Activated B cell treated with CpG ODN at 0.5 μM for 24 hours (primary cell): Measurements from ENCODE around the gene APLP1. TPM values are rescaled to one million over a fixed set of nuclear protein-coding genes. Genes with fewer than 3 reads are reported as not detected.

Experiments
- ATAC-seq: fragments of 200-7000 bp; cut with Tn5 transposase; one replicate; pipeline ENCODE4 v1.10.0; 2021; ENCODE audit warnings: low read depth, mild to moderate bottlenecking, moderate library complexity
- CTCF ChIA-PET: fragments of 350-600 bp; sonication (Branson Sonifier 250); formaldehyde crosslinking; loops from one replicate; lab custom pipeline; 2021; ENCODE audit warnings: antibody characterized with exemption; lab: Charles Lee
- POLR2A ChIA-PET: fragments of 350-600 bp; sonication (Branson Sonifier 250); formaldehyde crosslinking; loops from one replicate; lab custom pipeline; 2021; ENCODE audit warnings: antibody characterized with exemption; lab: Charles Lee
- DNase-seq: peaks from one replicate; pipeline ENCODE4 v3.0.0; 2022
- H3K27ac Mint-ChIP-seq: one replicate; pipeline ENCODE4 v1.8.0; 2020; ENCODE audit warnings: mixed read lengths
- H3K27me3 Mint-ChIP-seq: one replicate; pipeline ENCODE4 v1.8.0; 2021; ENCODE audit warnings: mixed read lengths
- H3K36me3 Mint-ChIP-seq: one replicate; pipeline ENCODE4 v1.8.0; 2021; ENCODE audit warnings: low read depth, mixed read lengths
- H3K4me1 Mint-ChIP-seq: one replicate; pipeline ENCODE4 v1.8.0; 2021; ENCODE audit warnings: mixed read lengths
- H3K4me3 Mint-ChIP-seq: one replicate; pipeline ENCODE4 v1.8.0; 2020; ENCODE audit warnings: mild to moderate bottlenecking, mixed read lengths
- H3K9me3 Mint-ChIP-seq: one replicate; pipeline ENCODE4 v1.8.0; 2020; ENCODE audit warnings: mixed read lengths
- intact Hi-C: fragments of 100-400 bp; cut with micrococcal nuclease; formaldehyde crosslinking; loops from one replicate; pipeline ENCODE4 v1.15.1; 2024
- total RNA-seq: library from RNA; stranded (reverse); gene quantifications from 2 replicates; pipeline ENCODE4 v1.2.3, GENCODE V29; 2022
- TF ChIP-seq, protein P1 (sequence below): fragments of 200-600 bp; IDR thresholded peaks from one replicate; pipeline ENCODE4 v1.8.0; 2022; ENCODE audit warnings: antibody characterized with exemption, mild to moderate bottlenecking

The APLP1 gene
- total RNA-seq, 1 donor from 2014 or later, result not detected

DNA sequence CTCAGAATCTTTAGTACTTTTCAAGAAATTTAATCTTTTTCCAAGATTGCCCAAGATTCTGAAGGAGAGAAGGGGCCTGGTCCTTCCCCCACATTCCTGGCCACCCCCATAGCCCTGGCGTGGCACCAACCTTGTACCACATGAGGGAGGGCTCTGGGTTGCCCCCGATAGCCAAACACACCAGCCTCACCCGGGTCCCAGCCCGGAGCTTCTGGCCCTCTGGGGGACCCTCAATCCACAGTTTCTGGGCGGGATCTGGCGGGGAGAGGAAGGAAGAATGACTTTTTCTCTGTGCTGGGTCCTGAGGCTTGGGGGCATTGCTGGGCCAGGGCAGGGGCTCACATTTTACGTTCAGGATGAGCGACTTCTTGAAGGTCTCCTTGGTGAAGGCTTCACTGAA is 20.5 kb upstream of the APLP1 start:
- Mint-ChIP-seq H3K27me3 (peaks cover 54% of the 10 kb centered on the region), H3K9me3 (no peaks in the 10 kb centered on the region), H3K4me3 (no peak overlapping the region), H3K4me1 (peaks cover 18% of the 10 kb centered on the region), H3K27ac (no peak overlapping the region), H3K36me3 (no peaks in the 10 kb centered on the region)
- TF ChIP-seq, protein P1, sequence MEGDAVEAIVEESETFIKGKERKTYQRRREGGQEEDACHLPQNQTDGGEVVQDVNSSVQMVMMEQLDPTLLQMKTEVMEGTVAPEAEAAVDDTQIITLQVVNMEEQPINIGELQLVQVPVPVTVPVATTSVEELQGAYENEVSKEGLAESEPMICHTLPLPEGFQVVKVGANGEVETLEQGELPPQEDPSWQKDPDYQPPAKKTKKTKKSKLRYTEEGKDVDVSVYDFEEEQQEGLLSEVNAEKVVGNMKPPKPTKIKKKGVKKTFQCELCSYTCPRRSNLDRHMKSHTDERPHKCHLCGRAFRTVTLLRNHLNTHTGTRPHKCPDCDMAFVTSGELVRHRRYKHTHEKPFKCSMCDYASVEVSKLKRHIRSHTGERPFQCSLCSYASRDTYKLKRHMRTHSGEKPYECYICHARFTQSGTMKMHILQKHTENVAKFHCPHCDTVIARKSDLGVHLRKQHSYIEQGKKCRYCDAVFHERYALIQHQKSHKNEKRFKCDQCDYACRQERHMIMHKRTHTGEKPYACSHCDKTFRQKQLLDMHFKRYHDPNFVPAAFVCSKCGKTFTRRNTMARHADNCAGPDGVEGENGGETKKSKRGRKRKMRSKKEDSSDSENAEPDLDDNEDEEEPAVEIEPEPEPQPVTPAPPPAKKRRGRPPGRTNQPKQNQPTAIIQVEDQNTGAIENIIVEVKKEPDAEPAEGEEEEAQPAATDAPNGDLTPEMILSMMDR, result no peak
- ATAC-seq (no peak), DNase-seq (no peak)
- POLR2A ChIA-PET, result no interaction called here
- CTCF ChIA-PET, result no interaction called here
- intact Hi-C loops, result no loop called here

DNA sequence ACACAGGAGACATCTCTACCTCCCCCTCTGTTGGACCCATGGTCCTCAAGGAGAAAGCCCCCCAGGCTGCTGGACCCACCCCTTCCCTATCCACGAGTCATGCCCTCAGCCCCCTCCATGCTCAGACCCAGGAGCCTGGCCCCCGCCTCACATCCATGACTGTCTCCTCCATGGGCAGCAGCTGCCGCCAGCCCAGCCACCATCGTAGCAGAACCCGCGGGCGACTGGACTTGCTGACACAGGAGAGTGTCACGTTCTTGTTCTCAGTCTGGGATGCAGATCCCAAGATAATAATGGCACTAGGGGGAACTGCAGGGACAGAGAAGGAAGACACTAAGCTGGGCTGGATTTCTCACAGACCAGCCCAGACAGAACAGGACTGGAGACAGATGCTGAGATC is 19.9 kb upstream of the APLP1 start:
- DNase-seq (no peak), ATAC-seq (no peak)
- Mint-ChIP-seq H3K27ac (no peak overlapping the region), H3K36me3 (no peaks in the 10 kb centered on the region), H3K4me1 (peaks cover 18% of the 10 kb centered on the region), H3K4me3 (no peak overlapping the region), H3K9me3 (no peaks in the 10 kb centered on the region), H3K27me3 (peaks cover 52% of the 10 kb centered on the region)
- ChIA-PET POLR2A (no interaction called here), CTCF (no interaction called here)
- intact Hi-C loops, result no loop called here
- TF ChIP-seq, protein P1, result no peak

DNA sequence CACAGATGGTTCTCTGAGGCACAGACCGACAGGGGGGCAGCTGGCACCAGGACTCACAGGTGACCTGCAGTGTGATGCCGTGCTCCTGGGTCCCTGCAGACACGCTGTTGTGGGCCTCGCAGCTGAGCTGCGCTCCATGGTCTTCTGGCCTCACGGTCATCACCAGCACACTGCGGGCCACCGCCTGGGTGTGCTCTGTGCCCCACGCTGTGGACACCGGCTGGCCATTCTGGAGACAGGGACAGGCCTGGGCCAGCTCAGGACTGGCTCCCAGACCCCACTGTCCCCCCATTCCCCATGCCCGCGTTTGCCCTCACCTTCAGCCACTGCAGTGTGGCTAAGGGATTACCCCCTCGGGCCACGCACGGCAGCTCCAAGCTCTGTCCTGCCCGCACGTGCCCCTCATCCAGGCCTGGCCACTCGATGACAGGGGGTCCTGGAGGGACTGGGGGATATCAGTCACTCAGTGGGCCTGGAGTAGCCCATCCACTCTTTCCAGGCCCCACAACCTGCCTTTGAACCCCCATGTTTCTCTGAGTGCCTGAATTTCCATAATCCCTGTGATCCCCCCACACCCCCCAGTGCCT is 19.4 kb upstream of the APLP1 start:
- Mint-ChIP-seq H3K4me3 (no peak overlapping the region), H3K4me1 (peaks cover 18% of the 10 kb centered on the region)
- CTCF ChIA-PET, result no interaction called here

DNA sequence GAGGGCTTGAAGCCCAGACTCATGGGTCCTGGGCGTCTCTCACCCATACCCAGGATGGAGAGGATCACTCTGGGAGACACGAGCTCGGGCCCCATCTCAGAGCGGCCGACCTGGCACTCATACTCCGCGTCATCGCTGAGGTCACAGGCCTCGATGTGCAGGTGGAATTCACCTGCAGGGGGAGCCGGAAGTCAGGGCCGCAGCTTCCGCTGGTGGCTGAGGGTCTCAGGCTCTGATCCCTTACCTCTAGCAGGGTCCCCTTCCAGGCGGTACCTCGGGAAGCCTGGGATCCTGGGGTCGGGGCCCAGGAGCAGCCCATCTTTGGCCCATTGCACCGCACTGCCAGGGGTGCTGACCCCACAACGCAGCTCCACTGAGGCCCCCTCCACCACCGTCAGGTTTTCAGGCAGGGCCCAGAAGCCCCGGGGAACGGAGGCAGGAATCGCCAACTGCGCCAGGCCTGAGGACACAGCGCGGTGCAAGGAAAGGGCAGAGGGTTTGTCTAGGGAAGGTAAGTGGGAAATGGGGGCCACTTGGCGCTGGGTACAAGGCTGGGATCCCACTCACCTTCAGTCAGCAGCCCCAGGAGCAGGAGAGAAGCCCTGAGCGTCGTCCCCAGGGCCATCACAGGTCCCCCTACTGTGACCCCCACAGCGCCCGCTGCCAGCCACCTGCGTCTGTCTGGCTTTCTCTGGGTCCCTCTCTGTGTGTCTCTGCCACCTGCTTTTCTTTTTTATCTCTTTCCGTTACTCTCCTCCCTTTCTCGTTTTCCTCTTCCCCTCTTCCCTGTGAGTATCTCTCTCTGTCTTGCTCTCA is 17.0 kb upstream of the APLP1 start:
- H3K36me3 Mint-ChIP-seq, result no peaks in the 10 kb centered on the region
- no peak overlapping the region for H3K27ac Mint-ChIP-seq
- intact Hi-C loops, result no loop called here
- no peak for ATAC-seq
- TF ChIP-seq, protein P1, result no peak
- peaks cover 6% of the 10 kb centered on the region for H3K4me1 Mint-ChIP-seq
- no peak for DNase-seq
- no peak overlapping the region for H3K4me3 Mint-ChIP-seq
- no peaks in the 10 kb centered on the region for H3K9me3 Mint-ChIP-seq
- CTCF ChIA-PET, result no interaction called here
- POLR2A ChIA-PET, result no interaction called here
- peaks cover 40% of the 10 kb centered on the region for H3K27me3 Mint-ChIP-seq

More for the DNA sequence above, 19.4 kb upstream of the APLP1 start:
- Mint-ChIP-seq H3K36me3 (no peaks in the 10 kb centered on the region), H3K9me3 (no peaks in the 10 kb centered on the region), H3K27ac (no peak overlapping the region), H3K27me3 (peaks cover 47% of the 10 kb centered on the region)
- intact Hi-C loops, result no loop called here
- DNase-seq (no peak), ATAC-seq (no peak)
- POLR2A ChIA-PET, result no interaction called here
- TF ChIP-seq, protein P1, result no peak

DNA sequence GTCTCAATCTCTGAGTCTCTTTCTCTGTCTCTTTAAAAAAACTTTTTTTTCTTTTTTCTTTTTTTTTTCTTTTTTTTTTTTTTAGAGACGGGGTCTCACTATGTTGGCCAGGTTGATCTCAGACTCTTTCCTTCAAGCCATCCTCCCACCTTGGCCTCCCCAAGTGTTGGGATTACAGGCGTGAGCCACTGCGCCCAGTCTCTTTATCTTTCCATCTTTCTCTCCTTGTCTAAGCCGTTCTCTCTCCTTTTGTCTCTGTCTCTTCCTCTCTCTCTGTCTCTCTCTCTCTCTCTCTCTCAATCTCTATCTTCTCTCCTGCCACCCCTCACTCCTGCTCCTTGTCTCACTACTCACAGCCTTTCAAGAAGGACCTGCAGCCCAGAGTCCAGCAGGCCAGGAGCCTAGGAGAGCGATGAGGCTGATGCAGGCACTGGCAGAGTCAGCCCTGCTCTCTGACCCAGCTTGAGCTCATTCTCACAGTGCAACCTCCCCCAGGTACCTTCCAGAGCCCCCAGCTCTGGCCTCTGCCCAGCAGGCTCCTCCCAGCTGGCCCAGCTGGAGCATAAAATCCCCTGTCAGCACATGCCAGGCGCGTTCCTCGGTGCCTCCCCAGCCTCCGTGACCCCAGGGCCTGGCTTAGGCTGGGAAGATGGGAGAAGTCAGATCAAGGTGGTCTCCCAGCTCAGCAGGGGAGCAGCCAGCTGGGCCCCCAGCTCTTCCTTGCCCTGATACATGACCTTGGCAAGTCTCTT is 16.2 kb upstream of the APLP1 start, which contains the start of gene NPHS1:
TSS of gene NPHS1 (minus strand) at position 476 of the 752 bp plus-strand sequence. CDS start 667 bp downstream, outside the sequence.
- Mint-ChIP-seq H3K4me3 (no peak within 1 kb of the TSS), H3K9me3 (no peaks in the 10 kb centered on the region), H3K27me3 (peaks cover 37% of the 10 kb centered on the region), H3K27ac (no peak within 1 kb of the TSS), H3K4me1 (peaks cover 6% of the 10 kb centered on the region), H3K36me3 (no peaks in the 10 kb centered on the region)
- ChIA-PET CTCF (no interaction called here), POLR2A (no interaction called here)
- TF ChIP-seq, protein P1, result no peak
- ATAC-seq (no peak), DNase-seq (no peak)
- intact Hi-C loops, result no loop called here
